Stimulated activated CD4-positive, alpha-beta T cell treated with anti-CD3 and anti-CD28 coated beads, Interleukin-15, amount 100 ng/mL, for 24 hours (primary cell): Measurements from ENCODE around the gene CCDC181.
A peak's percentile ranks its signal among the peaks of the same experiment; 100 is the strongest.

ENCODE experiments used
- DNase-seq: peaks from one replicate; pipeline ENCODE4 v3.0.0-alpha.2; 2020

Gene CCDC181

DNA sequence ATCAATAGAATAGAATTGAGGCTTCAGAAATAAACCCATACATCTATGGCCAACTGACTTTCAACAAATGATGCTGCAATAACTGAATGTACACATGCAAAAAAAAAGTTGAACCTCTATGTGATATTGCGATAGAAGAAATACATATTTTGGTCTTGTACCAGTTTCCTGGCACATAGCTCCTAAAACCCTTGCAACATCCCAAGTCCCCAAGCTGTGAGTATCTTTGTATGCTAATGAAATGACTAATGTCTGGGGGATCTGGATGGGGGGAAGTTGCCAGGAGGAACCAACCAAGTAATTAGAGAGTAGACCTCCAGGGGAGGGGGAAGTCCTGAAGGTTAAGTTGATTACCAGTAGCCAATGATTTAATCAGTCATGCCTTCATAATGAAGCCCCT is 34.9 kb downstream of the CCDC181 start:
- DNase-seq: no peak

DNA sequence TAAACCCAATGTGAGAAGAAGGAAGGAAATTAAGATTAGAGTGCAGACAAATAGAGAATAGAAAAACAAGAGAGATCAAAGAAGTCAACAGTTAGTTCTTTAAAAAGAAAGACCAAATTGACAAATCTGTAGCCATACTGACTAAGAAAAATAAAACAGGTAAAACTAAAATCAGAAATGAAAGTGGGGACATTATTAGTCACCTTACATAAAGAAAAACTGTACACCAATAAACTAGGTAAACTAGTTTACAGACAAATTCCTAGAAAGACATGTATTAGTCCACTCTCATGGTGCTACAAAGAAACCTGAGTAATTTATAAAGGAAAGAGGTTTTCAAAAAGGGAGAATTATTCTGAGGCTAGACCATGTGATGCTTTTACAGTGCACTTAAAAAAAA is 37.0 kb downstream of the CCDC181 start:
- no peak for DNase-seq

DNA sequence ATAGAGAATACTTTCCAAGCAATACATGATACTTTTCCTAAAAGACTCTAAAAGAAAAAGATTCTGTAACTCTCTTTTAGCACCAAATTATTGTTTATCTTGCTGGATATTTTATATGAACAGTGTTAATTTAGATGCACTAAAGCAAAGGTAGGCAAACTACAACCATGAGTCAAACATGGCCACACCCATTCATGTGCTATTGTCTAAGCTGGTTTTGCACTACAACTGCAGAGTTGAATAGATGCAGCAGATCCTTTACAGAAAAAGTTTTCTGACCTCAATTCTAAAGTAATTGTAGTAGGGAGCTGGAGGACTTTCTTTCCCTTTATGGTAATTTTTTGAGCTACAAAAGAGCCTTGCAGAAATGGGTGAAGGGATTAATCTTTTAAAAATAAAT is 39.9 kb downstream of the CCDC181 start:
- no peak for DNase-seq

DNA sequence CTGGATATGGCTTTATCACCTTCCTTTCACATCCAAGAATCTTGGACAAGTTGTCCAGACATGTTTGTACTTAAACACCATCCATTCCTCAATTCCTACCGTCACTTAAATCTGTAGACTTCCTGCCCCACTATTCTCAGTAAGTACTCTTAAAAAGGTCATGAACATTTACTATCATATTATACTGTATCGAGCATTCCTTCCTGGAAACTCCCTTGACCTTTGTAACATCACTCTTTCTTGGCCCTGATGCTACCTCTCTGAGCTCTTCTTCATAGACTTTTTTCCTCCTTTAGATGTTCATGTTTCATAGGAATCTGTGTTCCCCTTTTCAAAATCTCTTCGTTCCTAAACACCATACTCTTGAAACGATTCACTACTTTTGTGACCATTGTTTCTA is 43.8 kb downstream of the CCDC181 start:
- DNase-seq: no peak

DNA sequence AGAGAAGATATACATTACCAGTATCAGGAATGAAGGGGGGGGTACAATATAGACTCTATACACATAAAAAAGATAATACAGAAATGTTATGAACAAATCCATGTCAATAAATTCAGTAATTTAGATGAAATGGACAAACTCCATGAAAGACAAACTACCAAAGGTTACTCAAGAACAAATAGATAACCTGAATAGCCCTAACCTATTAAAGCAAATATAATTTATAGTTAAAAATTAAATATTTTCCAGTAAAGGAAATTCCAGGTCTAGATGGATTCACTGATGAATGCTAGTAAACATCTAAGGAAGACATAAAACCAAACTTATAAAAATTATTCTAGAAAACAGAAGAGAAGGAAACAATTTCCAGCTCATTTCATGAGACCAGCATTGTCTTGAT is 46.1 kb downstream of the CCDC181 start:
- DNase-seq: no peak

DNA sequence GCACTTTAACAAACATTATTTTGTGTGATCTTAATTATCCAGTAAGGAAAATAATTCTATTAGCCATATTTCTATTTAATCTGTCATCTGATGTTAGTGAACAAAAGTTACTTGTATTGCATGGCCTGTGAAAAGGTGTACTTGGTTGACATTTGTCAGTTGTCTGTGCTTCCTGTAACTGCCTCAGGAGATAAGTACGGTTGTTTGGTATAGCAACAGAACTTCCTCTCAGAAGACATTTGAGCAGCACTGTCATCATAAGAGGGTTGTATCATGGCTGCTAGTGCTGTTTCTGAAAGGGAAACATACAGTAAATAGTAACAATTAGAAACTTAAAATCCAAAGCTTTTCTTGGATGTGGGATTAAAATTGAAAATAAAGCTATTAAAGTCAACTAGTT is 55.9 kb downstream of the CCDC181 start:
- DNase-seq: no peak

DNA sequence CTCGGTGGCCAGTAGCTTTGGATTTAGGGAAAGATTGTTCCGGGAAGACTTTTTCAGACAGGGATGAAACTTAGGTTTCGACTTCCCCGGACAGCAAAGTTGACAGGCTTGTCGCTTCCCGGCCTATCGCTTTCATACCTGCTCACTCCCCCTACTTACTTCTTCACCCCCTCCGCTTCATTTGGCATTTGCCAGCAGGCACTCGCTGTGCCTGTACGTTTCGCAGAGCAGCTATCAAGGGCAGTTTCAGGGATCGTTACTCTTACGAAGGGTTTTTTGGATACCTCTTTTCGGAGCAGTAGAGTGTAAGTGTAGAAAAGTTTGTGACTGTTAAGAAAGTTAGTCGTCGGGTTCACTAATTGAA is 58.9 kb downstream of the CCDC181 start:
- peak; percentile 33 for DNase-seq

DNA sequence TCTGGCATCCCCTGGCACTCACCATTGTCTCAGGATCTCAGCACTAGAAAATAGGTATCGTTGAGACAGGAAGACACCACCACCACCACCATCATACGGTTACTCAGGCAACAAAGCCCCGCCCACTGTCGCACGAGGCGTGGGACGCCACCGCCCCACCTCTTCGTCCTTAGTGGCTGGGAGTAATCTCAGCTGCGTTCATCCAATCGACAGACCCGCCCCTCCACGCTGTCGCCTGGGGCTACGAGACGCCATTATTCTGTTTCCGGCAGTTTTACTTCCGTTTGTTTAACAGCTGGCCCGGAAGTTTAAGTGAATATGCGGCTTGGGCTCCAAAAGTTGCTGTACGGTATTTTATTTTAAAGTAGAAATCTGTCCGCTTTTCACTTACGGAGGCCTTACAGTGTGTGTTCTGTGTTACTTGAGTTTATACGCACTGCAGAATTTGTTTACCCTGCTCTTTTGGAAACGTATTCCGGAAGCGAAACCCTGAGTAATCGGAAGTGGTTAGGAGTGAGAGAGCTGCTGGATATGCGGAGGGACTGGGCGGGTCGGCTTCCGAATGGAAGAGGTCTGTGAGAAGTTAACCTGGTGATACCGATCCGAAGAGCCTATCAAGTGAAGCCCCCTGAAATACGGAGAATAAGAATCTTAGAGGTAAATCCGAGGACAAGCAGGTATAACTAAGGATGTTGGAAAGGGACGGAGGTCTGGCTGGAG is 59.4 kb downstream of the CCDC181 start, which contains the start of the genes BLZF1 and NME7:
Gene BLZF1, plus strand, starts transcription at position 510 of the 720 bp plus-strand sequence. CDS start 1,328 bp downstream, outside the sequence.
Gene NME7, minus strand, starts transcription at position 112 of the 720 bp plus-strand sequence. Its CDS starts 87 bp downstream, at position 25.
- peak; percentile 99 for DNase-seq

DNA sequence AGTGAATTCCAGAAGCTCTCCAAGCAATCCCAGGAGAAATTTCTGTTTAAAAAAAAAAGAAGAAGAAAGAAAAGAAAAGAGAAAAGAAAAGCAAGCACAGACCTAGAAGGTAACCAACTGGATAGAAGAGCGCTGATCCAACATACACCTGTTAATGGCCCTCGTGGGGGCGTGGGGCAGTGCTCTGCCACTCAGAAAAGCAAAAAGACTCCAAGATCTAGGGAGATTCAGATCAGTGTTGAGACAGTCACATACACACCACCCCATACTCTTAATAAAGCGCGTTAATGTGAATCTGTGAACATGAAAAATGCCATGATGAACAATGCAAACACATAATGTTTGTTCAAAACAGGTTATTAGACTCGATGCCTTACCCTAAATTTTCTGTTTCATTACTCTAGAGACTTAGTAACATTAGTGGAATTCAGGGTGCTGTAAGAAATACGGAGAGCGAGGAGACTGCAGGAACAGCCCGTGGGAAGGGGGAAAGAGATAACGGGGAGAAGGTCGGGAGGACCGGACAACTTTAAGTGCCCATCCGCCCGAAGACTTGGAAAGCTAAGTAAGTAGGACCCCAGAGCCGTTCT is 60.1 kb downstream of the CCDC181 start:
- no peak for DNase-seq

DNA sequence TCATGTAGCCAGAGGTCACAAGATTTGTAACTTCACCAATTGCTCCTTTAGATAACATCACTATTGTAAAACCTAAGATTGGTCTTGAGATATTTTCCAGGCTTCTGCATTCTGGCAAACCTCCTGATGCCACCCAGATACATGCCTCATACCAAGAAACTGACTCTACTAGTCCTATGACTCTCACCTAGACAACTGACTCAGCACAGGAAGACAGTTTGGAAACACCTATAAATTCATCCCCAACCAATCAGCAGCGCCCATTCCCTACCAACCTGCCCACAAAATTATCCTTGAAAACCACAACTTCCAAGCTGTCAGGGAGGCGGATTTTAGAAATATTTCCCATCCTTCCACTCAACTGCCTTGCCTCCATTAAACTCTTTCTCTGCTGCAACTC is 62.3 kb downstream of the CCDC181 start:
- peak; percentile 12 for DNase-seq

DNA sequence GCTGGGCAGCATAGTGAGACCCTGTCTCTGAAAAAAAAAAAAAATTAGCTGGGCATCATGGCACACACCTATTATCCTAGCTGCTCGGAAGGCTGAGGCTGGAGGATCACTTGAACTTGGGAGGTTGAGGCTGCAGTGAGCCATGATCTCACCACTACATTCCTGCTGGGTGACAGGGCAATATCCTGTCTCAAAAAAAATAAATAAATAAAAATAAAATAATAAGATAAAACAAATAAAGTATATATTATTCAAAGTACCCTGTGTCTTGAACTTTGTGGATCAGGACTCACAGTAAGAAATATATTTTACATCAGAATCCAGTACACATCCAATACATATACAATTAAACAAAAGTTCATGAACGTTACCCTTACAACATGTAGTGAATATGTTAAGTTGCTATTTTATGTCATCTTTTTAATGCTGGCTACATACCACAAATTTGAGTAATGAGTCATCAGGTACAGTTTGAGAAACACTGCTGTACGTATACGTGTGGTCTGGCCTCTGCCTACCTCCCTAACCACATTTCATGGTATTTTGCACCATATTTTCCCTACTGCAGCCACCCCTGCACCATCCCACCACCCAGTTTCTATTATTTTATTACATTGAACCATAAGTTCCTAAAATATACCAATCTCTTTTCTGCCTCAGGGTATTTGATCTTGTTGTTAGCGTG is 64.1 kb downstream of the CCDC181 start:
- DNase-seq: peak; percentile 50

DNA sequence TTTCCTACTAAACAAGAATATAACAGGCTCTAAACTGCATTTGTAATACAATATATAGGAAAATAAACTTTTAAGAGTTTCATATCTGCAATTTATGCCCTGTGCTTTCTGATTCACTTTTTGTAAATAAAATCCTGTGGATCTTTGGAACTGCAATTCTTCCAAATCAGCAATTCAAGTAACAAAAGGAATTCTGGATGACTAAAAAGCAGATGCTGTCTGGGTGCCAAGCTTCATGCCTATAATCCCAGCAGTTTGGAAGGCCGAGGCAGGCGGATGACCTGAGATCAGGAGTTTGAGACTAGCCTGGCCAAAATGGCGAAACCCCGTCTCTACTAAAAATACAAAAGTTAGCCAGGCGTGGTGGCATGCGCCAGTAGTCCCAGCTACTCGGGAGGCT is 66.0 kb downstream of the CCDC181 start:
- DNase-seq: no peak

DNA sequence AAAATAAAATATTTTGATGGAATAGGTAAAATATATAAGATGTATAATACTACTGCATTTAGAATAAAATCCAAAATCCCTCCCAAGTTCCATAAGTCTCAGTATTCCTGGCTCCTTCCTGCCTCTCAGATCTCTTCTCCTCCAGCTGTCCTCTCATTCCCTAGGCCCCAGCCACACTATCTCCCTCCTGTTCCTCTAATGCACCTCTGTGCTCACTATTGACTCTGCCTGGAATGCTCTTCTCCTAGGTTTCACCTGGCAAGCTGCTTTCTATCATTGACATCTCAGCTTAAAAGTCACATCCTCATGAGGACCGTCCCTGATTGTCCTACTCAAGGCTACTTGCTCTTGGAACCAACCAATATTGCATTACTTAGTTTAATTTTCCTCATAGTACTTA is 66.9 kb downstream of the CCDC181 start:
- no peak for DNase-seq

DNA sequence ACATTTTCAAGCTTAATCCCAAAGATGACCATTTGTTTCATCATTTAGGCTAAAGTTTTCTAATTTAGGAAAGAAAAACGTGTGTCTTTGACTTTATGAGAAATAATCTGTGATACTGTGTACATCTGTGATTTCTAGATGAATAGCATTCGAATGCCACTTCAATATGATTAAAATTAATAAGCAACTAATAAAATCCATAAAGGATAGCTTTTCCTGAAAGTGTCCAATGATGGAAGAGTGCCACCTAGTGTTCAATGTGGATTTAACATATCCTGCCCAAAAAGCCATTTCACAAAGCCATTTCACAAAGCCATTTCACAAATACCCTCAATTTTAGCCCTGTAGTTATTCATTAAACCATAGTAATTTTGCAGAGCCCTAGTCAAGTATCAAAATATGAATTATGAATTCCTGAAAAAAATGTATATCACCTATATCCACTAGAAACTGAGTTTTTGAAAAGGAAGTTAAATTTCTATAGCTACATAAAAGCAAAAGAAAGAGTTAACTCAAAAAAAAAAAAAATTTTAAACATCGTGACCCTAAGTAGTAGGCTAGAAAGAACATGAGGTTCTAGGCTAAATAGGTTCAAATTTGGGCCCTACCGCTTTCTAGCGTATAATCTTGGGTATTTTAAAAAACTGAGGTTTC is 78.8 kb downstream of the CCDC181 start:
- no peak for DNase-seq

DNA sequence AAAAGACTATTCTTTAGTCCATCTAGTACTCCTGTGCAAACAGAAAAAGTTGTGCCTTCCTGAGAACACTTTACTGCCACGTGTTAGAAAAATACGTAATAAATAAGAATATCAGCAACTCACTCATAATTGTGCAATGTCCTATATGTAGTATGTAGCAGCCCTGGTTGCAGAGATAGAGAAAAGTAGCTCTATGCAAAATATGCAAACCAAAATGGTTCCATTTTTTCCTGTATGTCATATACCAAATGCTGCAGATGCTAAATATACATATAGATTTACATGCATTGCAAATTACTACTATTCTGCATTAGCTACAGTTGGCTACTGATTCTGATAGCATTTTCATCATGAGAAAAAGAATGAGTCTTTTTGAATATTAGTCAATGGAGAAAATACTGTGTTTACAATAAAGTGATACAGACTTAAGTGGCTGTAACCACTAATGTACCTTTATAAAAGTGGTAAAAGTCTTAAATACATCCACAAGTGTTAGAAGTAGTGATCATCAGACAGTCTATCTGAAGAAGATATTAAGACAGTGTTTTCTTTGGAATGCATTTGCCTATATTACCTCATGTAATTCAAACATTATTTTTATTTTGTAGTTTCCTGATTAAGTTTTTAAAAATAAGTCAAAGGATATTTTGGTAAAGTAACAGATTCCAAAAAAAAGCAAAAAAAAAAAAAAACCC is 79.4 kb downstream of the CCDC181 start:
- DNase-seq: no peak

DNA sequence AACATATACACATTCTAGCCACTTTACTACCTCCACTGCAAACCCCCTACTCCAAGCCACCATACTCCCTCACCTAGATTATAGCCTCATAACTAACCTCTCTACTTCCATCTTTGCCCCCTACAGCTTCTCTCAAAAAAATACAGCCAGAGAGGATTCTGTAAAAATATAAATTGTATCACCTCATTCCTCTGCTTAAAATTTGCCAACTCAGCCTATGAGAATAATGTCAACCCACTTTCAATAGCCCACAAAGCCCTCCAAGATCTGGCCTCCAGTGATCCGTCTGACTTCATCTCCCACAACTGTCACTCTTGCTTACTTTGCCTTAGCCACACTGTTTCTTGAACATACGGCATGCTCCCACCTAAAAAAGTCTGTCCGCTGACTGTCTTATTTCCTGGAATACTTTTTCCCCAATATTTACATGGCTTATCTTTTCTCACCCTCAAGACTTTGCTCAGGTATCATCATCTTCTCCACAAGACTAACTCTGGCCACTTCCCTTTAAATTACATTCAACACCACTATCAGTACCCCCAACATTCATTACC is 81.2 kb downstream of the CCDC181 start:
- DNase-seq: no peak

DNA sequence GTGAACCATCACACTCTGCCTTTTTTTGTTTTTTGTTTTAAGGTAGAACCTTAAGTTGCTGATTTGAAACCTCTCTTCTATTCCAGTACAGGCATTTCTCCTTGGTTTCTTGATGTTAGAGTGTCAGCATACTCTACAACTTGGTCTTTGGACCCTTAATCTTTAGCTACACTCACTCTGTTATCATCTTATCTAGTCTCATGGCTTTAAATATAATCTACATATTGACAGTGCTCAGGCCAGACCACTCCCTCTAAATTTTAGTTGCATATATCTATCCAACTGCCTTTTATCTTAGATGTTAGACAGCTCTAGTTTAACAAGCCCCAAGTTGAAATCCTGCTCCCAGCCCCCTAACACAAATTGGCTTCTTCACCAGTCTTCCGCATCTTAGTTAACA is 81.8 kb downstream of the CCDC181 start:
- no peak for DNase-seq
